Activated naive CD8-positive, alpha-beta T cell treated with anti-CD3 and anti-CD28 coated beads, Interleukin-2, amount 50 U/mL, for 24 hours (primary cell): Measurements from ENCODE around the gene COL6A3.
A peak's percentile ranks its signal among the peaks of the same experiment; 100 is the strongest.

Experiments used
- ATAC-seq: fragments of 150-1000 bp; cut with Tn5 transposase; one replicate; pipeline ENCODE4 v1.10.0; 2021
- DNase-seq: peaks from one replicate; pipeline ENCODE4 v3.0.0; 2021
- H3K27ac Mint-ChIP-seq: one replicate; pipeline ENCODE4 v1.8.0; 2021; ENCODE audit warnings: mild to moderate bottlenecking, mixed read lengths
- H3K27me3 Mint-ChIP-seq: one replicate; pipeline ENCODE4 v1.8.0; 2021; ENCODE audit warnings: mixed read lengths
- H3K36me3 Mint-ChIP-seq: one replicate; pipeline ENCODE4 v1.8.0; 2021; ENCODE audit warnings: low read depth, mixed read lengths
- H3K4me1 Mint-ChIP-seq: one replicate; pipeline ENCODE4 v1.8.0; 2021; ENCODE audit warnings: mixed read lengths
- H3K4me3 Mint-ChIP-seq: one replicate; pipeline ENCODE4 v1.8.0; 2021; ENCODE audit warnings: mild to moderate bottlenecking, moderate library complexity, mixed read lengths
- H3K9me3 Mint-ChIP-seq: one replicate; pipeline ENCODE4 v1.8.0; 2021; ENCODE audit warnings: mixed read lengths

Gene COL6A3

GRCh38 chr2:237413777-237414661 lies at the start of gene COL6A3:
Gene COL6A3 (minus strand): TSS chr2:237414164. CDS start chr2:237396817, 17,347 bp downstream.
- DNase-seq (no peak), ATAC-seq (no peak)
- H3K4me1 Mint-ChIP-seq = peaks cover 3% of the 10 kb centered on the region
- peaks cover 1% of the 10 kb centered on the region for H3K27me3 Mint-ChIP-seq
- no peaks in the 10 kb centered on the region for H3K36me3 Mint-ChIP-seq
- H3K27ac Mint-ChIP-seq = no peak within 1 kb of the TSS
- H3K9me3 Mint-ChIP-seq = no peaks in the 10 kb centered on the region
- H3K4me3 Mint-ChIP-seq = no peak within 1 kb of the TSS

DNA sequence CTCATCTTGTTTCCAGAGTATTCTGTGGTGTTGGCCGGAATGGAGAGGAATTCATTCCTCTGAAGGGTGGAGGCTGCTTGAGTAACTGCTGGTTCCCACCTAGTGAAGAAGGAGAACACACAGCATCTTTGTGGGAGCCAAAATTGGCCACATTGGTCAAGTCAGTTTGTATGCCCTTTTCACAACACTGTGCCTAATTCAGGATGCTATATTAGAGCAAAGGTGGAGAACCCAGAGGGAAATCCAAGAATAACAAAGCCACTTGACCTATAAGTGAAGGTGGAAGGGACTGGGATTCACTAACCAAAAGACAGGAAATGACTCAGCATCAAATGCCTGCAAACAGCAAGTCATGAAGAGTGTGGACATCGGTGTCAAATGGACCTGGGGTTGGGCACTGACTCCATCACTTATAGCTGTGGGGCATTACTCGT lies 45.8 kb upstream of the COL6A3 start:
- H3K4me3 Mint-ChIP-seq = no peak overlapping the region
- H3K9me3 Mint-ChIP-seq = peaks cover 15% of the 10 kb centered on the region
- DNase-seq = no peak
- peaks cover 2% of the 10 kb centered on the region for H3K27me3 Mint-ChIP-seq
- H3K4me1 Mint-ChIP-seq = peaks cover 22% of the 10 kb centered on the region
- H3K27ac Mint-ChIP-seq = no peak overlapping the region
- no peaks in the 10 kb centered on the region for H3K36me3 Mint-ChIP-seq
- ATAC-seq = no peak

- no peak overlapping the region for H3K4me3 Mint-ChIP-seq
- H3K27me3 Mint-ChIP-seq = peaks cover 2% of the 10 kb centered on the region
- H3K36me3 Mint-ChIP-seq = no peaks in the 10 kb centered on the region
- H3K9me3 Mint-ChIP-seq = peaks cover 19% of the 10 kb centered on the region
- no peak for DNase-seq
- ATAC-seq = no peak
- peaks cover 22% of the 10 kb centered on the region for H3K4me1 Mint-ChIP-seq
- H3K27ac Mint-ChIP-seq = no peak overlapping the region
These were observed 45.3 kb upstream of the COL6A3 start for GRCh38 chr2:237459226-237459625.

DNA sequence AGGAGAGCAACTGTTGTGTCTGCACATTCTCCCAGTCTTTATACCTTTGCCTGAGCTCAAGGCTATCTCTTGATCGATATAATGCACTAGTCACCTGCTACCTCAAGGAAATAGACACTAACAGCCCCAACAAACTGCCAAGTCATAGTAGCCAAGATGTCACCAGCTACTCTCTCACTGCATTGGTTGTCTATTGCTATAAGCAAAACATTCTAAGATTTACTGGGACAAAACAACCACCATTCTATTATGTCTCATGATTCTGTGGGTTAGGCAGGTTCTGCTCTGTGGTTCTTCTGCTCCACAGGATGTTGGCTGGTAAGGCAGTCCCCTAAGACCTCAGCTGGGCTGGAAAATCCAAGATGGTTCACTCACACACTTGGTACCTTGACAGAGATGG lies 44.6 kb upstream of the COL6A3 start:
- DNase-seq = no peak
- H3K4me1 Mint-ChIP-seq = peaks cover 22% of the 10 kb centered on the region
- peaks cover 20% of the 10 kb centered on the region for H3K9me3 Mint-ChIP-seq
- H3K27me3 Mint-ChIP-seq = peaks cover 2% of the 10 kb centered on the region
- no peak overlapping the region for H3K27ac Mint-ChIP-seq
- no peak overlapping the region for H3K4me3 Mint-ChIP-seq
- H3K36me3 Mint-ChIP-seq = no peaks in the 10 kb centered on the region
- peak; percentile 45 for ATAC-seq

DNA sequence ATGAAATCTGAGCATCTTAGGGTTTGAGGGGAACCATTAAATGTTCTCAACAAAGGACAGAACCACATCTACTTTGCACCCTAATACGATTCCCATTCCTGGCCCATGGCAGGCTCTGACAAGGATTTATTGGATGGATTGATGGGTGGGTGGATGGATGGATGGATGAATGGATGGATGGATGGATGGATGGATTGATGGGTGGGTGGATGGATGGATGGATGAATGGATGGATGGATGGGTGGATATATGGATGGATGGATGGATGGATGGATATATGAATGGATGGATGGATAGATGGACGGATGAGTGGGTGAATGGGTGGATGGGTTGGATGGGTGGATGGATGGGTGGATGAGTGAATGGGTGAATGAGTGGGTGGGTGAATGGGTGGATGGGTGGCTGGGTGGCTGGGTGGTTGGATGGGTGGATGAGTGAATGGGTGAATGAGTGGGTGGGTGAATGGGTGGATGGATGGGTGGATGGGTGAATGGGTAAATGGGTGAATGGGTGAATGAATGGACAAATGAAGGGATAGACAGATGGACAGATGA lies 43.5 kb upstream of the COL6A3 start:
- Mint-ChIP-seq H3K27me3 (peaks cover 2% of the 10 kb centered on the region), H3K36me3 (no peaks in the 10 kb centered on the region), H3K27ac (no peak overlapping the region), H3K4me3 (no peak overlapping the region), H3K9me3 (peaks cover 20% of the 10 kb centered on the region), H3K4me1 (peaks cover 22% of the 10 kb centered on the region)
- DNase-seq (no peak), ATAC-seq (no peak)

- no peak for DNase-seq
- ATAC-seq = no peak
- Mint-ChIP-seq H3K27me3 (peaks cover 2% of the 10 kb centered on the region), H3K4me1 (peaks cover 22% of the 10 kb centered on the region), H3K36me3 (no peaks in the 10 kb centered on the region), H3K27ac (no peak overlapping the region), H3K4me3 (no peak overlapping the region), H3K9me3 (peaks cover 20% of the 10 kb centered on the region)
These were observed 42.4 kb upstream of the COL6A3 start for GRCh38 chr2:237456200-237456843.

DNA sequence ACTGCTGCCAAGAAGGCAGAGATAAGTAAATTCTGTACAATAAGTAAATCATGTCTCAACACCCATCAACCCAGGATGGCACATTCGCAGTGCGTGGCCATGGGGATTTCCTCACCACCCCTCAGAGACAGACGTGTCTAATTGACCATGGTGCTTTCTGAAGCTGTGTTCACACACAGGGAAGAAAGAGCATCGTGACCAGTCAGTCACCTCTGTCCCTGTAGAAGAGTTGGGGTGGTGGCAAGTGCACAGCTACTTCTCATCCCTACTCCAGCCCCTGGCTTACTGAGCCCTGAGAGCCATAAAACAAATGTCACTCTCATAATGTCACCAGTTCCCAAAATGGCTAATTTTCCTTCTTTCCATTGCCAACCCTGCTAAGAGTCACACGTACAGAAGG lies 41.8 kb upstream of the COL6A3 start:
- Mint-ChIP-seq H3K27me3 (peaks cover 2% of the 10 kb centered on the region), H3K4me3 (no peak overlapping the region), H3K4me1 (peaks cover 22% of the 10 kb centered on the region), H3K9me3 (peaks cover 20% of the 10 kb centered on the region), H3K27ac (no peak overlapping the region), H3K36me3 (no peaks in the 10 kb centered on the region)
- DNase-seq = no peak
- peak; percentile 35 for ATAC-seq

GRCh38 chr2:237453671-237454070 lies 39.7 kb upstream of the COL6A3 start:
- no peak for ATAC-seq
- peaks cover 20% of the 10 kb centered on the region for H3K9me3 Mint-ChIP-seq
- H3K4me3 Mint-ChIP-seq = no peak overlapping the region
- no peak overlapping the region for H3K27ac Mint-ChIP-seq
- no peak for DNase-seq
- H3K27me3 Mint-ChIP-seq = peaks cover 2% of the 10 kb centered on the region
- H3K4me1 Mint-ChIP-seq = peaks cover 24% of the 10 kb centered on the region
- no peaks in the 10 kb centered on the region for H3K36me3 Mint-ChIP-seq

DNA sequence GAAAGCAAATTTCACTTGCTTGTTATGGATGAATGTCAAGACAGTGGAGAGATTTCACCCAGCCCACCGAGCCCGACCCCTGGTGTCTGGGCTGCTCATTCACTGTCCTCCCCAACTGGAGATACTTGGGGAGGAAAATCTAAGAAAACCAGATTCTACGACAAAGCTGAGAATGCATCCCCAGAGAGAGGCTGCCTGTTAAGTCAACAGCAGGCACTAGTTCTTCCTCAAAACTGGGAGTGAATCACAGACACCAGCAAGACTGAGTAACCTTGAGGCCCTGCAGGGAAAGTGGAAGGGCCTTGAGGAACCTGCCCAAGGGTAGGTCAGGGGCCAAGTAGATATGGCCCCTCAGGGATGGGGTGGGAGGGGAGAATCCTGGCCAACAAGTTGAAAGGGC lies 38.9 kb upstream of the COL6A3 start:
- ATAC-seq = no peak
- no peak for DNase-seq
- Mint-ChIP-seq H3K4me3 (no peak overlapping the region), H3K9me3 (peaks cover 15% of the 10 kb centered on the region), H3K36me3 (no peaks in the 10 kb centered on the region), H3K27me3 (peaks cover 2% of the 10 kb centered on the region), H3K27ac (no peak overlapping the region), H3K4me1 (peaks cover 16% of the 10 kb centered on the region)

- Mint-ChIP-seq H3K27ac (no peak overlapping the region), H3K4me3 (no peak overlapping the region), H3K36me3 (no peaks in the 10 kb centered on the region), H3K9me3 (peaks cover 10% of the 10 kb centered on the region), H3K27me3 (peaks cover 2% of the 10 kb centered on the region), H3K4me1 (peaks cover 16% of the 10 kb centered on the region)
- DNase-seq (no peak), ATAC-seq (no peak)
These were observed 37.9 kb upstream of the COL6A3 start for GRCh38 chr2:237451643-237452469.

DNA sequence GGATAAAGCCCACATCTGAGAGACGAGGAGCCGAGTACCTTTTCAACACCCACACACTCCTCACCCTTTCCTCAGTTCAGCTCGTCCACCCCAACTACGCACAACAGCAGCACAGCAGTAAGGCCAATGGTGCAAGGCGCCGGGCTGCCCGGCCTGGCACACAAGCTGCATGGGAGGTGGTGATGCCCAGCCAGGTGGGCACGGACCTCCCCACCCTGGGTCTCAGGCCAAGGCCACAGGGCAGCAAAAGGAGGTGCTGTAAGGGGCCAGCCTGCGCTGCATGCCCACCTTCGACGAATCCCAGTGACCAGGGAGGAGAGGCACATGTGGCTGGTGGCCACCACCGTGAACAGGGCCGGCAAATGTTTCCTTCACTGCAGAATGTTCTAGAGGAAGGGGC lies 36.6 kb upstream of the COL6A3 start:
- Mint-ChIP-seq H3K27me3 (peaks cover 2% of the 10 kb centered on the region), H3K36me3 (no peaks in the 10 kb centered on the region), H3K4me1 (peaks cover 6% of the 10 kb centered on the region), H3K9me3 (peaks cover 10% of the 10 kb centered on the region), H3K4me3 (no peak overlapping the region), H3K27ac (no peak overlapping the region)
- ATAC-seq (no peak), DNase-seq (no peak)

DNA sequence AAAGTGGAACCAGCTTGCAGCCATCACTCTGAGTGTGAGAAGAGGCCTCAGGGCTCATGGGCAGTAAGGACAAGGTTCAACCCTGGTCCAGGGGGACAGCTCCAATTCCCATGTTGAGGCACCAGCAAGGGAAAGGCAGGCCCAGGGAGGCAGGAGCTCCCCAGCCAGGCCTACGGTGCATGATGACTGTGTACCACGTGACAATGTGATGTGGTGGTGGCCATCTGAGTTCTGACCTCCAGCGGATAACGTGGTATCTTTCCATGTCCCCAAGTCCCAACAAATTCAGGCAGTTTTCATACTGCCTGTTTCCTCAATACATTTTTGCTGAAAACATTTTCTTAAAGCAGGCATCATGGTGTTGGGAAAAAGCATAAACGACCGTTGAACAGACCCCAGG lies 36.1 kb upstream of the COL6A3 start:
- Mint-ChIP-seq H3K36me3 (no peaks in the 10 kb centered on the region), H3K4me3 (no peak overlapping the region), H3K4me1 (peaks cover 10% of the 10 kb centered on the region), H3K27me3 (no peaks in the 10 kb centered on the region), H3K9me3 (peaks cover 10% of the 10 kb centered on the region), H3K27ac (no peak overlapping the region)
- DNase-seq (no peak), ATAC-seq (no peak)

- no peaks in the 10 kb centered on the region for H3K36me3 Mint-ChIP-seq
- peaks cover 15% of the 10 kb centered on the region for H3K4me1 Mint-ChIP-seq
- peak overlapping the region; percentile 25 for H3K27ac Mint-ChIP-seq
- H3K4me3 Mint-ChIP-seq = no peak overlapping the region
- H3K9me3 Mint-ChIP-seq = peaks cover 7% of the 10 kb centered on the region
- DNase-seq (no peak), ATAC-seq (no peak)
- no peaks in the 10 kb centered on the region for H3K27me3 Mint-ChIP-seq
These were observed 35.4 kb upstream of the COL6A3 start for GRCh38 chr2:237449193-237449881.

DNA sequence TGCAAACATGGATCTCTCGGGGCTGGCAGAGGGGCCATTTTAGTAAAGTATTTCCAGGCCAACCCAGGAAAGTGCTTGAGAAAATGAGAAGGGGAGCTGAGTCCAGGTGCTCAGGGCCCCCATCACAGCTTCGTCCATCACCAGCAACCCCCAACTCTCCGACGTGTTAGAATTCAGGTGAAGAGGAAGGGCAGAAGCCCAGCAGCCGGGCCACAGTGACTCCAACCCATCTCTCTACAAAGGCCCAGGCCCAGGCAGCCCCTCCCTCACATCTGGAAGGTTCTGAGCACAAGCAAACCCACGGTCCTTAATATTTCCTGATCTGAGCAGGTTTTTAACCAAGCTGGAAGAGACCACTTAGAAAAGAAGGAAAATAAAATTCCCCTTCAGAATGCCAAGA lies 34.7 kb upstream of the COL6A3 start:
- ATAC-seq = no peak
- Mint-ChIP-seq H3K36me3 (no peaks in the 10 kb centered on the region), H3K4me1 (peaks cover 19% of the 10 kb centered on the region), H3K27me3 (no peaks in the 10 kb centered on the region), H3K4me3 (no peak overlapping the region), H3K9me3 (peaks cover 5% of the 10 kb centered on the region), H3K27ac (no peak overlapping the region)
- DNase-seq = no peak
